B cell (primary cell): Measurements from ENCODE around the gene RPL7L1. TPM values are rescaled to one million over a fixed set of nuclear protein-coding genes. Genes with fewer than 3 reads are reported as not detected.

Experiments
- ATAC-seq: fragments of 200-7000 bp; cut with Tn5 transposase; one replicate; pipeline ENCODE4 v1.10.0; 2021; ENCODE audit warnings: low read depth, mild to moderate bottlenecking, moderate number of reproducible peaks, moderate library complexity
- CTCF ChIA-PET: fragments of 350-600 bp; sonication (Branson Sonifier 250); formaldehyde crosslinking; loops from one replicate; lab custom pipeline; 2021; ENCODE audit warnings: antibody characterized with exemption, inconsistent platforms; lab: Charles Lee
- POLR2A ChIA-PET: fragments of 350-600 bp; sonication (Branson Sonifier 250); formaldehyde crosslinking; loops from one replicate; lab custom pipeline; 2021; ENCODE audit warnings: antibody characterized with exemption; lab: Charles Lee
- DNase-seq: peaks from one replicate; pipeline ENCODE4 v3.0.0; 2013
- H2AFZ ChIP-seq: 2 replicates; pipeline ENCODE4 v1.6.1; 2012; ENCODE audit warnings: mild to moderate bottlenecking, low read depth, low read length; ENCODE audit not compliant: insufficient read depth, poor library complexity, severe bottlenecking
- H3K27ac ChIP-seq, 2 donors: 1 replicate in 1 of 2; 2 replicates in 1 of 2; pipeline ENCODE4 v1.5.1; 2012 to 2013; ENCODE audit warnings: low read length in 2 of 2, mild to moderate bottlenecking in 2 of 2, moderate library complexity in 1 of 2
- H3K27me3 ChIP-seq, 4 experiments: fragments of 200-600 bp in 1 of 4; sonication (generic) in 1 of 4; replicated peaks in 1 of 4; 1 replicate in 2 of 4; 2 replicates in 2 of 4; pipeline versions ENCODE4 v1.6.1 to v1.7.0; 2013 to 2016; ENCODE audit warnings: low read length in 3 of 4, mild to moderate bottlenecking in 2 of 4, mixed read lengths in 1 of 4, moderate library complexity in 1 of 4; ENCODE audit not compliant: insufficient read depth in 4 of 4, control insufficient read depth in 3 of 4; ENCODE audit errors: control extremely low read depth in 1 of 4
- H3K36me3 ChIP-seq, 2 experiments: replicated peaks in 1 of 2; 1 replicate in 1 of 2; 2 replicates in 1 of 2; pipeline versions ENCODE4 v1.6.1 to v1.7.1; 2013; ENCODE audit warnings: low read length in 1 of 2; ENCODE audit not compliant: insufficient read depth in 2 of 2, control insufficient read depth in 1 of 2; ENCODE audit errors: control extremely low read depth in 1 of 2, extremely low read depth in 1 of 2
- H3K4me1 ChIP-seq, 2 donors: fragments of 200-600 bp in 1 of 2; sonication (generic) in 1 of 2; 1 replicate in 1 of 2; 2 replicates in 1 of 2; pipeline versions ENCODE4 v1.5.1 to v1.6.1; 2013 to 2017; ENCODE audit warnings: low read length in 2 of 2; ENCODE audit not compliant: control insufficient read depth in 2 of 2, insufficient read depth in 2 of 2
- H3K4me2 ChIP-seq: replicated peaks from 2 replicates; pipeline ENCODE3; 2012; ENCODE audit warnings: mild to moderate bottlenecking, low read depth, low read length; ENCODE audit not compliant: poor library complexity, severe bottlenecking
- H3K4me3 ChIP-seq, 5 experiments: fragments of 200-600 bp in 1 of 5; sonication (generic) in 1 of 5; 1 replicate in 3 of 5; 2 replicates in 2 of 5; pipeline versions ENCODE4 v1.5.1 to v1.7.0; 2011 to 2016; ENCODE audit warnings: low read length in 4 of 5, mild to moderate bottlenecking in 4 of 5, low read depth in 2 of 5, control low read depth in 1 of 5, moderate library complexity in 1 of 5; ENCODE audit not compliant: insufficient read depth in 1 of 5; ENCODE audit errors: control extremely low read depth in 1 of 5, extremely low read depth in 1 of 5
- H3K79me2 ChIP-seq: fragments of 200-600 bp; sonication (generic); one replicate; pipeline ENCODE4 v1.6.0; 2016; ENCODE audit warnings: low read length; ENCODE audit not compliant: control insufficient read depth, insufficient read depth
- H3K9ac ChIP-seq: fragments of 200-600 bp; sonication (generic); 2 replicates; pipeline ENCODE4 v1.6.1; 2017; ENCODE audit warnings: mild to moderate bottlenecking, low read length, moderate library complexity
- H3K9me3 ChIP-seq, 3 donors: one replicate each; pipeline versions ENCODE4 v1.6.1 to v1.7.1; 2013; ENCODE audit warnings: low read length in 2 of 3; ENCODE audit not compliant: control insufficient read depth in 2 of 3, insufficient read depth in 1 of 3; ENCODE audit errors: control extremely low read depth in 1 of 3
- H4K20me1 ChIP-seq: 2 replicates; pipeline ENCODE4 v1.6.0; 2012; ENCODE audit warnings: mild to moderate bottlenecking, low read length; ENCODE audit not compliant: insufficient read depth, control insufficient read depth, poor library complexity, severe bottlenecking
- H3K27ac Mint-ChIP-seq: one replicate; pipeline ENCODE4 v1.8.0; 2021; ENCODE audit warnings: mixed read lengths
- H3K27me3 Mint-ChIP-seq: one replicate; pipeline ENCODE4 v1.8.0; 2021; ENCODE audit warnings: mixed read lengths
- H3K4me1 Mint-ChIP-seq: one replicate; pipeline ENCODE4 v1.8.0; 2021; ENCODE audit warnings: mixed read lengths
- H3K4me3 Mint-ChIP-seq: one replicate; pipeline ENCODE4 v1.8.0; 2021; ENCODE audit warnings: mixed read lengths
- H3K9me3 Mint-ChIP-seq: one replicate; pipeline ENCODE4 v1.8.0; 2022; ENCODE audit warnings: mixed read lengths; ENCODE audit not compliant: insufficient read depth
- CTCF ChIP-seq: fragments of 200-600 bp; IDR thresholded peaks from one replicate; pipeline ENCODE4 v1.8.0; 2022; ENCODE audit warnings: antibody characterized with exemption, mild to moderate bottlenecking
- EZH2 ChIP-seq: IDR thresholded peaks from 2 replicates; pipeline ENCODE4 v1.6.1; 2012; ENCODE audit warnings: borderline replicate concordance, low read depth, mild to moderate bottlenecking, moderate library complexity, low read length; ENCODE audit not compliant: insufficient read depth, poor library complexity, severe bottlenecking
- WGBS: methylation state at CpG from one replicate; pipeline ENCODE4 v1.1.5; 2013; ENCODE audit warnings: missing lambda C conversion rate; ENCODE audit not compliant: insufficient coverage; 5-methylcytosine and 5-hydroxymethylcytosine counted together
- intact Hi-C: fragments of 100-400 bp; cut with micrococcal nuclease; formaldehyde crosslinking; loops from one replicate; pipeline ENCODE4 v1.10.0; 2022
- polyA plus RNA-seq: library from polyadenylated mRNA; depleted of rRNA; stranded (reverse); fragments of >200 nt; gene quantifications from 2 replicates; pipeline ENCODE4 v1.2.3, GENCODE V29; 2012
- total RNA-seq, 2 donors: library from RNA; stranded (reverse); fragments of 120-200 nt in 1 of 2; gene quantifications; 1 replicate in 1 of 2; 2 replicates in 1 of 2; pipeline versions ENCODE4 v1.2.3 to v1.2.4, GENCODE V29; 2013 to 2022

RPL7L1 gene
- total and polyA plus RNA-seq, 2 donors (not counting 1 experiment from before 2014, with no cell fraction given): 14.5 to 100 TPM

- Histone ChIP-seq H3K27me3 (no peaks in the 10 kb centered on the region), H3K79me2 (no peaks in the 10 kb centered on the region), H2AFZ (no peak overlapping the region), H3K4me1 (no peaks in the 10 kb centered on the region), H3K27ac (no peak overlapping the region), H3K9me3 (no peaks in the 10 kb centered on the region), H3K4me3 (no peak overlapping the region), H3K9ac (no peak overlapping the region), H3K36me3 (peaks cover 5 to 70% of the 10 kb centered on the region in 2 experiments), H3K4me2 (no peak overlapping the region), H4K20me1 (no peaks in the 10 kb centered on the region)
- POLR2A ChIA-PET: no interaction called here
- H3K27ac Mint-ChIP-seq: no peak overlapping the region
- intact Hi-C loops: no loop called here
- ATAC-seq: no peak
- 100% methylated on average over 2 of the region's 6 CpGs for WGBS
- DNase-seq: no peak
- H3K27me3 Mint-ChIP-seq: no peaks in the 10 kb centered on the region
- no peak overlapping the region for H3K4me3 Mint-ChIP-seq
- H3K4me1 Mint-ChIP-seq: no peaks in the 10 kb centered on the region
- CTCF ChIA-PET: no interaction called here
- TF ChIP-seq EZH2 (no peak), CTCF (no peak)
- H3K9me3 Mint-ChIP-seq: no peaks in the 10 kb centered on the region
Observed at GRCh38 chr6:42860481-42860880, 18.9 kb upstream of the RPL7L1 start.

- ChIA-PET POLR2A (no interaction called here), CTCF (interaction anchor here (0.7 to 1.2 kb wide), 2 partner anchors 18 to 202 kb away, joined by 3 to 5 read pairs; no protein-coding TSS in a partner anchor)
- Histone ChIP-seq H3K4me2 (no peak overlapping the region), H3K79me2 (no peaks in the 10 kb centered on the region), H3K4me3 (no peak overlapping the region), H3K27me3 (no peaks in the 10 kb centered on the region), H4K20me1 (no peaks in the 10 kb centered on the region), H3K9ac (no peak overlapping the region), H3K36me3 (peaks cover 5 to 63% of the 10 kb centered on the region in 2 experiments), H2AFZ (no peak overlapping the region), H3K9me3 (no peaks in the 10 kb centered on the region), H3K4me1 (no peaks in the 10 kb centered on the region), H3K27ac (no peak overlapping the region)
- no peak overlapping the region for H3K4me3 Mint-ChIP-seq
- intact Hi-C loops: no loop called here
- DNase-seq (no peak), ATAC-seq (no peak)
- H3K9me3 Mint-ChIP-seq: no peaks in the 10 kb centered on the region
- H3K27me3 Mint-ChIP-seq: no peaks in the 10 kb centered on the region
- TF ChIP-seq EZH2 (no peak), CTCF (no peak)
- H3K27ac Mint-ChIP-seq: no peak overlapping the region
- 91% methylated on average over 8 of the region's 8 CpGs for WGBS
- H3K4me1 Mint-ChIP-seq: no peaks in the 10 kb centered on the region
Observed at GRCh38 chr6:42864602-42865001, 14.8 kb upstream of the RPL7L1 start.
